Stimulated activated CD8-positive, alpha-beta memory T cell treated with anti-CD3 and anti-CD28 coated beads, Interleukin-7, amount 100 ng/mL, for 4 hours (primary cell): Measurements from ENCODE around the gene SPATA25.
"Not testable (repeated sequence)": the region's sequence is repeated elsewhere in the genome, so short reads cannot be mapped to it uniquely, and the experiment has no call there.

ENCODE experiments used
- DNase-seq, 2 donors: peaks; one replicate each; pipeline ENCODE4 v3.0.0-alpha.2; 2020; ENCODE audit warnings: low read depth in 2 of 2

SPATA25 gene, protein sequence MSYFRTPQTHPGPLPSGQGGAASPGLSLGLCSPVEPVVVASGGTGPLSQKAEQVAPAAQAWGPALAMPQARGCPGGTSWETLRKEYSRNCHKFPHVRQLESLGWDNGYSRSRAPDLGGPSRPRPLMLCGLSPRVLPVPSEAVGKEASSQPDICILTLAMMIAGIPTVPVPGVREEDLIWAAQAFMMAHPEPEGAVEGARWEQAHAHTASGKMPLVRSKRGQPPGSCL

DNA sequence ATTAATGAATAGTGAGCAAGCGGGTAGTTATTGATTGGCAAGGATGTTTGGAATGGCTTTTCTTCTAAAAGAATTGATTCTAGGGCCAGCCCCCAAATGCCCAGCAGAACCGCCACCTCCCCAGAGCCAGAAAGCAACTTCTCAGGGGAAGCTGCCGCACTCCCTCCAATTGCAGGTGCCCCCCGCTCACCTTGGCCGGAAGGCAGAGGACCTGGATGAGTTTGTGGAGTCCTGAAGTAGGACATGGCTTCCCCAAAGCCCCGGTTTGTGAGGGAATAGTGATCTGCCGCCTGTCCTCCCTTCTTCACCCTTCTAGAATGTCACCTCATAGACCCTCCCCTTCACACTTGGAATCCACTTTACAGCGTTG lies at the start of gene SPATA25:
SPATA25 (minus strand) TSS at position 277 of the 370 bp plus-strand sequence; CDS start at position 245, 32 bp downstream.
- no peak for DNase-seq

- no peak for DNase-seq
These were observed 48.1 kb upstream of the SPATA25 start for GRCh38 chr20:45935416-45936046.

GRCh38 chr20:45934586-45935415 lies 47.4 kb upstream of the SPATA25 start, which contains the start of gene PCIF1:
TSS of gene PCIF1 (plus strand) at chr20:45934683. CDS start at chr20:45939000, 4,317 bp downstream.
- peak; percentile 97 to 98 for DNase-seq

GRCh38 chr20:45934046-45934585 lies 46.7 kb upstream of the SPATA25 start:
- peak in 1 of 2 donors; percentile 53 for DNase-seq

GRCh38 chr20:45933266-45934045 lies 46.0 kb upstream of the SPATA25 start:
- peak; percentile 32 to 40 for DNase-seq

- DNase-seq: not testable (repeated sequence)
These were observed 44.3 kb upstream of the SPATA25 start for GRCh38 chr20:45931680-45932079.

GRCh38 chr20:45927071-45927878 lies 39.9 kb upstream of the SPATA25 start:
- no peak for DNase-seq

DNA sequence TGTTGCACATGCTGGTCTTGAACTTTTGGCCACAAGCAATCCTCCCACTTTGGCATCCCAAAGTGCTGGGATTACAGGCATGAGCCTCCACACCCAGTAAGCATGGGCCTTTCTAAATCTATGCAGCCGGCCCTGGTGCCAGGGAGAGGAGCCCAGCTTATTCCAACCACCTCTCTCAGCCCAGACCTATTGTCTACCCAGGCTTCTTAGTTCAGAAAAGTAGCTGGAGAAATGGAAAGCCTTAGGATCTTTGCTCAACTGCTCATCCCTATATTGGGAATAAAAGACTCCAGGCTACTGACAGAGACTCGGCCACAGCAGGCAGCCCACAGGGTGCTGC lies 39.3 kb upstream of the SPATA25 start:
- DNase-seq: no peak

DNA sequence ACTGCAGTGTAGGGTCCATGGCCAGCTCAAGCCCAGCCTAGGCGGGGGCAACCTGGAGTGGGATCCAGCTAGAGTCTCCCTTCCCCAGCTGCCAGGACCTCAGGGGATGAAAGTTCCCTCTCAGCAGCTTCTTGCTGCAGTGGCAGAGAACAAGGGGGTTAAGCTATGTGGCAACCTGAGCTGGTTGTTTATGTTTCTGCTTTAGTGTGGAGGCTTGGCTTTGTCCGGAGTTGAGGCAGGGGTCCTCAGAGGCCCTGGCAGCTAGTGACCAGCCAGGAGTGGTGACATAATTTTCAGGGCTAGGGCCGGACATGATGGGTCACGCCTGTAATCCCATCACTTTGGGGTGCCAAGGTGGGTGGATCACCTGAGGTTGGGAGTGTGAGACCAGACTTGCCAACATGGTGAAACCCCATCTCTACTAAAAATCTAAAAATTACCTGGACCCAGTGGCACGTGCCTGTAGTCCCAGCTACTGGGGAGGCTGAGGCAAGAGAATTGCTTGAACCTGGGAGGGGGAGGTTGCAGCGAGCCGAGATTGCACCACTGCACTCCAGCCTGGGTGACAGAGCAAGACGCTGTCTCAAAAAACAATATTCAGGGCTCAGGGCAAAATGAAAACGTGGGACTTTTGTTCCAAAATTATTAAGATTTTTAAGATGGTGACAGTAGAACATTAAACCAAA lies 38.5 kb upstream of the SPATA25 start:
- no peak for DNase-seq

DNA sequence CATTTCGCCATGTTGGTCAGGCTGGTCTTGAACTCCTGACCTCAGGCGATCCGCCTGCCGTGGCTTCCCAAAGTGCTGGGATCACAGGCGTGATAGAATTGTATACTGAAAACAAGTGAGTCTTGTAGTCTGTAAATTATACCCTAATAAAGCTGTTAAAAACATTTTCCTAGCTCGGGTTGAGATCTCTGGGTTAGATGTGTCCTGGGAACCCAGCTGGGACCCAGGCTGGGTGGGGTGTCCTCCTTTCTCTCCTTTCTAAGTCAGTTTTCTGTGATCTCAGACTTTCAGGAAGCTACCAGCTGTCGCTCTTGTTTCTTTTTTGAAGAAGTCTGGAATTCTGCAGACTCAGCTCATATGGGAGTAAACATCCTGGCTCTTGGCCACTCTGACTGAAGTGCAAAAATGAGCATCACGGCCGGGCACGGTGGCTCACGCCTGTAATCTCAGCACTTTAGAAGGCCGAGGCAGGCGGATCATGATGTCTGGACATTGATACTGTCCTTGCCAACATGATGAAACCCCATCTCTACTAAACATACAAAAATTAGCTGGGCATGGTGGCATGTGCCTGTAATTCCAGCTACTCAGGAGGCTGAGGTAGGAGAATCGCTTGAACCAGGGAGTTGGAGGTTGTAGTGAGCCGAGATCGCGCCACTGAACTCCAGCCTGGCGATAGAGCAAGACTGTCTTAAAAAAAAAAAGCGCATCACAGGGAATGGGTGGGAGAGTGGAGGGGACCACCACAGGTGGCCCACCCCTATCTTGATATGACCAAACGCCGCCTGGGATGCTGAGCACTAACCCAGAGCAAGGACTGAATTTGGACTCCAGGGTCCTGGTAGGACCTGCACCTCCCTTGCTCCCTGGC lies 37.2 kb upstream of the SPATA25 start:
- no peak for DNase-seq

GRCh38 chr20:45921337-45922189 lies 34.1 kb upstream of the SPATA25 start:
- DNase-seq: no peak

GRCh38 chr20:45920462-45921336 lies 33.3 kb upstream of the SPATA25 start:
- DNase-seq: no peak

GRCh38 chr20:45919542-45920399 lies 32.3 kb upstream of the SPATA25 start:
- DNase-seq: no peak

- DNase-seq: no peak
These were observed 31.5 kb upstream of the SPATA25 start for GRCh38 chr20:45918779-45919537.

DNA sequence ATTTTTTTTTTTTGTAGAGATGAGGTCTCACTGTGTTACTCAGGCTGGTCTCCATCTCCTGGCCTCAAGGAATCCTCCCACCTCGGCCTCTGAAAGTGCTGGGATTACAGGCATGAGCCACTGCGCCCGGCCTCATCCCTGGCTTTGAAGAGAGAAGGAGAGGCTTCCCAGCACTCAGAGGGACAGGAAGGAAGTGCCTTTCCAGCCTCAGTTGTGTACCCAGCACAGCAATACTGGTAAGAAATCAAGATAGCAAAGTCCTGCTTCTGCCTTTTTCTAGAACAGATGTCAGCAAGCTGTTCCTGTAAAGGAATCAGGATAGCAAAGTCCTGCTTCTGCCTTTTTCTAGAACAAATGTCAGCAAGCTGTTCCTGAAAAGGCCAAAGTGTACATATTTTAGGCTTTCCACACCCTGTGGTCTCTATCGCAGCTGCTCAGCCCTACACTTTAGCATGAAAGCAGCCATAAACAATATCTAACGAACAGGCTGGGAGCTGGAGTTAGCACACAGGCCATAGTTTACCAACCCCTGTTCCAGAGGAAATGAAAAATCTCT lies 30.8 kb upstream of the SPATA25 start:
- no peak for DNase-seq
